Lower lobe of right lung (tissue), 2 donors: ENCODE results near the gene CACNA1B. TPM values are rescaled to one million over a fixed set of nuclear protein-coding genes. Genes with fewer than 3 reads are reported as not detected.

Experiments
- ATAC-seq, 2 donors: fragments of 200-7000 bp; cut with Tn5 transposase; one replicate each; pipeline ENCODE4 v1.9.1; 2020 to 2022; ENCODE audit warnings: mild to moderate bottlenecking in 2 of 2, moderate library complexity in 2 of 2
- DNase-seq: peaks from one replicate; pipeline ENCODE4 v3.0.0-alpha.2; 2020
- H3K27ac ChIP-seq: fragments of 200-600 bp; one replicate; pipeline ENCODE4 v1.8.0; 2022
- H3K27me3 ChIP-seq: fragments of 200-600 bp; one replicate; pipeline ENCODE4 v1.8.0; 2022; ENCODE audit warnings: low read depth
- H3K36me3 ChIP-seq: fragments of 200-600 bp; one replicate; pipeline ENCODE4 v1.8.0; 2022; ENCODE audit warnings: mild to moderate bottlenecking
- H3K4me1 ChIP-seq: fragments of 200-600 bp; one replicate; pipeline ENCODE4 v1.8.0; 2022
- H3K4me3 ChIP-seq: fragments of 200-600 bp; one replicate; pipeline ENCODE4 v1.8.0; 2022; ENCODE audit warnings: mild to moderate bottlenecking
- H3K9me3 ChIP-seq: fragments of 200-600 bp; one replicate; pipeline ENCODE4 v1.8.0; 2022
- CTCF ChIP-seq: fragments of 200-600 bp; IDR thresholded peaks from one replicate; pipeline ENCODE4 v1.8.0; 2022; ENCODE audit warnings: antibody characterized with exemption, mild to moderate bottlenecking
- intact Hi-C: fragments of 100-400 bp; cut with DNase I; formaldehyde crosslinking; loops from one replicate; pipeline ENCODE4 v1.11.0; 2022
- total RNA-seq: library from RNA; stranded (reverse); fragmentation: NEBNext Ultra II Directional; extraction: Animal tissue kit (Norgen Biotek cat#: 25700); gene quantifications from one replicate; pipeline ENCODE4 v1.2.1, GENCODE V29; 2021
- donor health status: DM: no; HTN: yes; CAD: no; lungs with severe emphysema.

CACNA1B gene
- total RNA-seq, 1 donor from 2014 or later, result 0.06 TPM

GRCh38 chr9:138023394-138024124 lies 146.0 kb downstream of the CACNA1B start:
- Histone ChIP-seq H3K27me3 (peaks cover 60% of the 10 kb centered on the region), H3K36me3 (no peaks in the 10 kb centered on the region), H3K4me3 (no peak overlapping the region), H3K27ac (no peak overlapping the region), H3K9me3 (no peaks in the 10 kb centered on the region), H3K4me1 (no peaks in the 10 kb centered on the region)
- intact Hi-C loops, result no loop called here
- TF ChIP-seq CTCF, result no peak
- DNase-seq, result peak; percentile 31
- ATAC-seq, result no peak

- intact Hi-C loops, result no loop called here
Measured at GRCh38 chr9:138024131-138024530, 146.5 kb downstream of the CACNA1B start.

GRCh38 chr9:138024831-138025291 lies 147.3 kb downstream of the CACNA1B start:
- intact Hi-C loops, result no loop called here
- peaks cover 60% of the 10 kb centered on the region for H3K27me3 ChIP-seq
- no peaks in the 10 kb centered on the region for H3K9me3 ChIP-seq
- H3K36me3 ChIP-seq, result no peaks in the 10 kb centered on the region
- TF ChIP-seq CTCF, result no peak
- DNase-seq (peak; percentile 29), ATAC-seq (no peak)
- H3K4me3 ChIP-seq, result no peak overlapping the region
- no peaks in the 10 kb centered on the region for H3K4me1 ChIP-seq
- no peak overlapping the region for H3K27ac ChIP-seq

More at GRCh38 chr9:138024131-138024530, 146.5 kb downstream of the CACNA1B start:
- no peak for DNase-seq
- TF ChIP-seq CTCF, result no peak
- Histone ChIP-seq H3K4me3 (no peak overlapping the region), H3K4me1 (no peaks in the 10 kb centered on the region), H3K36me3 (no peaks in the 10 kb centered on the region), H3K9me3 (no peaks in the 10 kb centered on the region), H3K27ac (no peak overlapping the region), H3K27me3 (peaks cover 60% of the 10 kb centered on the region)
- no peak for ATAC-seq

GRCh38 chr9:138025417-138025816 lies 147.8 kb downstream of the CACNA1B start:
- no peak overlapping the region for H3K4me3 ChIP-seq
- DNase-seq, result no peak
- no peak for TF ChIP-seq CTCF
- ATAC-seq, result no peak
- H3K4me1 ChIP-seq, result no peaks in the 10 kb centered on the region
- no peak overlapping the region for H3K27ac ChIP-seq
- intact Hi-C loops, result no loop called here
- H3K9me3 ChIP-seq, result no peaks in the 10 kb centered on the region
- no peaks in the 10 kb centered on the region for H3K36me3 ChIP-seq
- peaks cover 60% of the 10 kb centered on the region for H3K27me3 ChIP-seq

- TF ChIP-seq CTCF, result no peak
- no peaks in the 10 kb centered on the region for H3K36me3 ChIP-seq
- ATAC-seq (no peak), DNase-seq (no peak)
- no peak overlapping the region for H3K27ac ChIP-seq
- intact Hi-C loops, result no loop called here
- H3K27me3 ChIP-seq, result peaks cover 60% of the 10 kb centered on the region
- no peak overlapping the region for H3K4me3 ChIP-seq
- H3K9me3 ChIP-seq, result no peaks in the 10 kb centered on the region
- no peaks in the 10 kb centered on the region for H3K4me1 ChIP-seq
Measured at GRCh38 chr9:138025908-138026307, 148.3 kb downstream of the CACNA1B start.
